NCI-H146 treated with DMSO at 0.1 percent for 48 hours (cell line): ENCODE measurements around the gene TMEM52B.
"Not testable (repeated sequence)": the region's sequence is repeated elsewhere in the genome, so short reads cannot be mapped to it uniquely, and the experiment has no call there.

Source experiments
- DNase-seq: peaks from one replicate; lab custom pipeline; 2025; ENCODE audit not compliant: unreplicated experiment; lab: John Stamatoyannopoulos, UW

TMEM52B gene

GRCh38 chr12:10211101-10211939 lies 32.5 kb downstream of the TMEM52B start:
- DNase-seq = no peak

DNA sequence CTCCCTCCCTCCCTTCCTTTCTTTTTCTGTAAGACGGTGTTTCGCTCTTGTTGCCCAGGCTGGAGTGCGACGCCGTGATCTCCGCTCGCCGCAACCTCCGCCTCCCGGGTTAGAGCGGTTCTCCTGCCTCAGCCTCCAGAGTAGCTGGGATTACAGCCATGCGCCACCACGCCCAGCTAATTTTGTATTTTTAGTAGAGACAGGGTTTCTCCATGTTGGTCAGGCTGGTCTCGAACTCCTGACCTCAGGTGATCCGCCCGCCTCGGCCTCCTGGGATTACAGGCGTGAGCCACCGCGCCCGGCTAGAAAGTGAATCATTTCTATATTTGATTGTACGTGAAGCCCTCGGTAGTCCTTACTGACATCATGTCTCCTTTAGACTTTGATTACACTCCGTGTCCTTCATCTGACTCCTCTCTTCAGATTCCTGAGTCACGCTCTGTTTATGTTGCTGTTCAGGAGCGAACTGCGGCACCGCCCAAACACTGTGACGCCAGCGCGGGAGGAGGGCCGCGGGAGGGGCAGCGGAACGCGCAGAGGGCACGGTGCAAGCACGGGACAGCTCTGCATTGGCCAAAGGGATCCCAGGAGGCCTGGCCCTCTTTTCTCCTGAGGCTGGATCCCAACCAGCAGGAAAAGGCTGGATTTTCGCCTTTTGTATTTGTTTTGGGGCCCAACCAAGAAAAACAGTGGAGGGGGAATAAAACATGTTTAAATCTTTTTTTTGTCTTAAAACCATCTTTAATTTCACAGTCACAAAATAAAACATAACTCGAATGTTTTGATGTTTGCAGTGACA lies 33.3 kb downstream of the TMEM52B start:
- peak; percentile 97 for DNase-seq

DNA sequence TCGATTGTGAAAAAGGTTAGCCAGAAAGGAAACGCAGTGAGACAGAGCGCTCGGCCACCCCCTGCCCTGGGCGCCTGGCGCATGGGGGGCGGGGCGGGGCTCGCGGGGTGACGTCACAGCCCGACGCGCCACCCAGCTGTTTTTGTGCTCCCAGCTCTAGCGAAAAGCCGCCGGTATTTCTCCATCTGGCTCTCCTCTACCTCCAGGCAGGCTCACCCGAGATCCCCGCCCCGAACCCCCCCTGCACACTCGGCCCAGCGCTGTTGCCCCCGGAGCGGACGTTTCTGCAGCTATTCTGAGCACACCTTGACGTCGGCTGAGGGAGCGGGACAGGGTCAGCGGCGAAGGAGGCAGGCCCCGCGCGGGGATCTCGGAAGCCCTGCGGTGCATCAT lies 33.9 kb downstream of the TMEM52B start, which contains the start of gene GABARAPL1:
Gene GABARAPL1 (plus strand): TSS at position 139 of the 393 bp plus-strand sequence. CDS start 253 bp downstream, at position 392.
- DNase-seq = peak; percentile 90

DNA sequence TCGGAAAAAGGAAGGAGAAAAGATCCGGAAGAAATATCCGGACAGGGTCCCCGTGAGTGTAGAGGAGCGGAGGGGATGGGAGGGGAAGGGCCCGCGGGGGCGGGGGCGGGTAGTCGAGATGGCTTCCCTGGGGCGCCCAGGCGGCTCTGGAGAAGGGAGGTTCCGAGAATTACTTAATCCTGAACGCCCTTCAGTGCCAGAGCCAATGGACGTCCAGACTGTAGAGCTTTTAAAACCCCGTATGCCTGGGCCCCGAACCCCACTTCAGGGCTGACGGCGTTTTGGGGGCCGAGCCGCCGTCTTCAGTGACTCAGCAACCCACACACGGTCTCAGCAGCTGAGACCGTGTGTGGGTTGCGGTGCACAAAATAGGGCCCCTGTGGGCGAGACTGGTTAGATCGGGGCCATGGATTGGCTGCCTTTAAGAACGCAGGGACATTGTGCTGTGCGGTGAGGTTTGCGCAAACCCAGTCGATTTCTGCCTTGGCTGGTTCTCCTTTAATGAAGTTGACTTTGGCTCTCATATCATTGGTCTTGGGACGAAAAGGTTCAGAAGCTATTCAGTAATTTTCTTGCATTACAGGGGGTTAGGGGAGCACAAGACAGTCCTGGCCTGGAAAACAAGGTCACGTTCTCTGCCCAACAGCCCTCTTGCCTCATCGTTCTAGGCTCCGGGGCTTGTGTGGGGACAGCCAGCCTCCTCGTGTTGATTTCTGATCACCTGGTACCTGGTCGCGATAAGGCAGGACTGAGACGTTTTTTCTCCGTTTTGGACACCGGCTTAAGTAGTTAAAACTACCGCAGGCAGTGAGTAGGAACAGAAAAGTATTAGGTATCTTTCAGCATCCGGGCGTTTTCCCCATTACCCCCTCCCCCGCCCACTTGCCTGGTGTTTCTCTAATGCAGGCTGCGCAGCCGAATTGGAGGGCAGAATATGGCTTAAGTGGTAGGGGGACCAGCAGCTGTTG lies 34.6 kb downstream of the TMEM52B start:
- DNase-seq = peak; percentile 79

DNA sequence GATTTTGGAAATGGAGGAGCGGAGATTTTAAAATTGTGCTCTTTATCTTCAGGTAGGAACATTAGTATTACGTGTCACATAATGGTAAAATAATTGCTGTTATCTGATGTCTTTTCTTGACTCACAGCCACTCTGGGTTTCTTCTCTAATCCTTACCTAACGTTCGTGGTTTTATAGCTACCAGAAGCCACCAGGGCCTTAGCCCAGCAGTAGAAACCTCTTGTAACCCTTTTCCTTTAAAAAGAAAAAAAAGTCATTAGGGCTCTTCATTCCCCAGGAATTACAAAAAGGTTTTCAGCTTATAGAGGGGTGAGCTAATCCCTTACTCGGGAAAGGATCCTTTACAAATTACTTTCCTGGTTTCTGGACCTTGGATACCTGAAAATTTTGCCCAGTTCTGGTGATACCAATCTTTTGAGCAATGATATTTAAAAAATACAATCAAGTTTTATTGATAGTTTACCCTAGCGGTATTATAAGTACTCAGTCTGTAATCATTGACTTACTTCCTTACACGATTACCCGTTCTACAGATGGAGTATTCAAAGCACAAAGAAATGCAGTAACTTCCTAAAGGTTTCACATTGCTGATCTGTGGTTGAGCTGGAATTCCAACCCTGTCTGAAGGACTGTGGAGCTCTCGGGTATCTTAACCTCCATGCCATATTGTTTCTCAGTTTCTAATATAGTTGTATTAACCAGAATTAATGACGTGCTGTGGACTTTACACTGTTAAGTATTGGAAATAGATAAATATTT lies 35.5 kb downstream of the TMEM52B start:
- no peak for DNase-seq

DNA sequence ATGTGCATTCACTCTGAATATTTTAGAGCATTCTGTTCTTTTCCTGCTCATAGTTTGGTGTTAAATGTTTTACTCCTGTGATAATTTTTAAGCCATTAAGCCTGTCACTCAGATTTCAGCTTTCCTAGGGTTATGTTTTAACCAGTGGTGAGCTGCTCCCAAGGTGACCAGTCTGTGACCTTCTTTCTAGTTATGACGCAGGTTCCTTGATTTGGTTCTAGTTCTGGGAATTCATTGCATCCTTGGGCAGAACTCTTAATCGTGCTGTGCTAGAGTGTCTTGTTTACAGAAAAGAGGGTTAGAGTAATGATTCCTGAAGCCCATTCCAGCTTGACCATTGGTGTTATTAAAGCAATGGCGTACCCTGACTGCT lies 36.0 kb downstream of the TMEM52B start:
- no peak for DNase-seq

DNA sequence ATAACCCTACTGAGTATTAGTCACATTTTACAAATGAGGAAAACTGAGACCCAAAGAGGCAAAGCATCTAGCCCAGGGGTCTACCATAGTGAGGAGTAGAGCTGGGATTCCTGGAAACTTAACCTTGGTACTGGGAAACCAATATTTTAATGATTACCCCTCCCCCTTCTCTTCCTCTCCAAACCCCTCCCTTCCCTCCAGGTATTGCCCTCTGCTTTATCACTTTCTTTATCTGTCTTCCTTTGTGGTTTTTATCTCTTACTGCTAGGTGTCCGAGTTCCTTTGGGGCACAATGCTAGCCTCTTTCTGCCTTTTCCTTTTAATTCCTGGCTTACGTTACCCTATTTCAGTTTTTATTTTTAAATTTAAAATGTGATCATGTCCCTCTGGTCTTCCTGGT lies 36.6 kb downstream of the TMEM52B start:
- DNase-seq = no peak

DNA sequence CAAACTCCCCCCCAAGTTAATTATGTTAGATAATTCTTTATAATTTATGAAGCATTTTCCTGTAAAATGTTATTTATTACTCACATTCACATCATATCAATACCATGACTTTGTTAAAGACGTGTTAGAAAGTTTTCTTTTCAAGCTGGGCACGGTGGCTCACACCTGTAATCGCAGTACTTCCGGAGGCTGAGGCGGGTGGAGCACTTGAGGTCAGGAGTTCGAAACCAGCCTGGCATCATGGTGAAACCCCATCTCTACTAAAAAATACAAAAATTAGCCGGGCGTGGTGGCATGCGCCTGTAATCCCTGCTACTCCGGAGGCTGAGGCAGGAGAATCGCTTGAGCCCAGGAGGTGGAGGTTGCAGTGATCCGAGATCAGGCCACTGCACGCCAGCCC lies 37.1 kb downstream of the TMEM52B start:
- DNase-seq = not testable (repeated sequence)

DNA sequence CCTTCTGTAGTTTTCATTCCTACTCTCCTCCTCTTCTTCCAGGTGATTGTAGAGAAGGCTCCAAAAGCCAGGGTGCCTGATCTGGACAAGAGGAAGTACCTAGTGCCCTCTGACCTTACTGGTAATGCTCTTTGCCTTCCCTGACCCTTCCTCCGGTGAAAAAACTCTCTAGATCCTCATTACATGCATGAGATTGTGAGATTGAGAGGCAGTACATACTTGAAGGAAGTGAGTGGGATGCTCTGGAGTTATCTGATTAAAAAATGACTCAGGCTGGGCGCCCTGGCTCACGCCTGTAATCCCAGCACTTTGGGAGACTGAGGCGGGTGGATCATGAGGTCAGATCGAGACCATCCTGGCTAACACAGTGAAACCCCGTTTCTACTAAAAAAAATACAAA lies 39.2 kb downstream of the TMEM52B start:
- DNase-seq = no peak

GRCh38 chr12:10220398-10221077 lies 41.7 kb downstream of the TMEM52B start:
- DNase-seq = no peak

GRCh38 chr12:10221846-10222245 lies 43.0 kb downstream of the TMEM52B start:
- no peak for DNase-seq

DNA sequence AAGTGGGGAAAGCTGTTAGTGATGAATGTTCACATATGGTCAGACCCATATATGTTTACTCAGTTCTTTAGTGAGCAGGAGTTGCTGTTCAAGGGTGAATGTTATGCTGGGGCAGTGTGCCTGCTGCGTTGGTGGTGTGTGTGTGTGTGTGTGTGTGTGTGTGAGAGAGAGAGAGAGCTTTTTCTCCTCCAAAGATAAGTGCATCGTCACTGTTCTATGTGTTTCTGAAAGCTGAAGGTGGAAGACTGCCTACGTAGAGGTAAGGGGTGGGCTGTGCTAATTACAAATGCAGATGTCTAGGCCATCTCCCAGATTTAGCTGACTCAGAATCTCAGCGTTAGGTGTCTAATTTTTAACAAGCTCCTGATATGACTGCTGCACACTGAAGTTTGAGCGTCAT lies 44.4 kb downstream of the TMEM52B start:
- no peak for DNase-seq

- DNase-seq = not testable (repeated sequence)
Observed at GRCh38 chr12:10225426-10225825, 46.6 kb downstream of the TMEM52B start.

GRCh38 chr12:10226086-10226485 lies 47.3 kb downstream of the TMEM52B start:
- no peak for DNase-seq

DNA sequence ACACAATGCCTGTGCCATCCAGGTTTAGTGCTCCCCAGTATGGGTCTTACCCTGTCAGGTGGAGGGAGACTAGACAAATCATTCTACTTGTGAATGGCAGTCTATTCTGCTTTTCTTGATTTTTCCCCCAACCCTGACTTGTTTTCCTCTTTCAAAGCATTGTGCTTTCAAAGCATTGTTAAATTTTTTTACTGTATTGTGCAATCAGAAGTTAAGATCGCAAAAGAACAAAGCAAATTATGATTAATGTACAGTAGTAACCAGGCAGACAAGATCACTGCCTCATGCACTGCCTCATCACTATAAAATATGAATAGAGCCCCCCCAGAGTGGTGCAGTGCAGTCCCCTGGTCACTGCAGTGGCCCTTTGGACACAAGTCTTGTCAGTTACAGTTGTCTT lies 47.9 kb downstream of the TMEM52B start:
- no peak for DNase-seq

- no peak for DNase-seq
Observed at GRCh38 chr12:10227648-10228047, 48.8 kb downstream of the TMEM52B start.

- DNase-seq = no peak
Observed at GRCh38 chr12:10234562-10234961, 55.7 kb downstream of the TMEM52B start.

GRCh38 chr12:10235761-10236631 lies 57.2 kb downstream of the TMEM52B start:
- DNase-seq = peak; percentile 41

GRCh38 chr12:10236720-10237119 lies 57.9 kb downstream of the TMEM52B start:
- no peak for DNase-seq
